ENCODE results near the gene CA5A.

DNA sequence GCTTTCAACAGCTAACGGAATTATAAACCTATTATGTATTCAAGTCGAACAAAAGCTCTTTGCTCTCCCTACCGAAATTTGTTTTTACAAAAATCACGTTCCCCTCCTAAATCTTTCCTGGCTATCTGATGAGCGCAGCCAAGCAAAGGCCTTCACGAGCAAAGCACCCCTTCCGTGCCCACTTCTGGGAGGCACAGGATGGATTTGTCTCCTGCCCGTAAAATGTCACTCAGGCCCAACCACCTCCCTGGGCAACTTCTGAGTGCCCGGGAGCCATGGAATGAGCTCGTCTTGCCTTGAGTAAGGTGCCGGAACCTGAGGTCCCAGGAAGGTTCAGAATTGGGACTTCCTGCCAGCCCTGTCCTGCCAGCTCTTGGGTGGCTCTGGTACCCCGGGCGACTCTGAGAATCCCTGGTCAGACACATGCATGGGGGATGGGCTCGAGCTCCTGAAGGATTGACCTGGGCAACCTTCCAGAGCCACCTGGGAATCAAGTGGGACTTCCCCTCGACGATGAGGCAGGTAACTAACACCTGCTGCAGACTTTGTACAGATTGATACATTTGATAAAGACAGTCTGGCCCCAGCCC, 86.8 kb downstream of the CA5A start:
- TF ChIP-seq, protein P1, sequence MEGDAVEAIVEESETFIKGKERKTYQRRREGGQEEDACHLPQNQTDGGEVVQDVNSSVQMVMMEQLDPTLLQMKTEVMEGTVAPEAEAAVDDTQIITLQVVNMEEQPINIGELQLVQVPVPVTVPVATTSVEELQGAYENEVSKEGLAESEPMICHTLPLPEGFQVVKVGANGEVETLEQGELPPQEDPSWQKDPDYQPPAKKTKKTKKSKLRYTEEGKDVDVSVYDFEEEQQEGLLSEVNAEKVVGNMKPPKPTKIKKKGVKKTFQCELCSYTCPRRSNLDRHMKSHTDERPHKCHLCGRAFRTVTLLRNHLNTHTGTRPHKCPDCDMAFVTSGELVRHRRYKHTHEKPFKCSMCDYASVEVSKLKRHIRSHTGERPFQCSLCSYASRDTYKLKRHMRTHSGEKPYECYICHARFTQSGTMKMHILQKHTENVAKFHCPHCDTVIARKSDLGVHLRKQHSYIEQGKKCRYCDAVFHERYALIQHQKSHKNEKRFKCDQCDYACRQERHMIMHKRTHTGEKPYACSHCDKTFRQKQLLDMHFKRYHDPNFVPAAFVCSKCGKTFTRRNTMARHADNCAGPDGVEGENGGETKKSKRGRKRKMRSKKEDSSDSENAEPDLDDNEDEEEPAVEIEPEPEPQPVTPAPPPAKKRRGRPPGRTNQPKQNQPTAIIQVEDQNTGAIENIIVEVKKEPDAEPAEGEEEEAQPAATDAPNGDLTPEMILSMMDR (IDR thresholded peaks at IDR 0.05), result no peak
- TF ChIP-seq POLR2AphosphoS5 (IDR thresholded peaks at IDR 0.05) (no peak), EP300 (IDR thresholded peaks at IDR 0.05) (no peak), POLR2A (IDR thresholded peaks at IDR 0.05) (no peak)

Measured in gastroesophageal sphincter (tissue), 3 donors.